PC-9 (cell line): ENCODE results near the gene RPA3. TPM values are rescaled to one million over a fixed set of nuclear protein-coding genes. Genes with fewer than 3 reads are reported as not detected.

ENCODE experiments used
- BruUV-seq: library from RNA; stranded (reverse); fragments of 400-500 nt; replicated peaks from 2 replicates; lab custom pipeline; 2021; lab: Mats Ljungman, UMichigan
- CTCF ChIA-PET: fragments of 300-600 bp; sonication (Branson Sonifier 250); formaldehyde crosslinking; loops from one replicate; lab custom pipeline; 2022; ENCODE audit warnings: antibody characterized with exemption; lab: Charles Lee
- POLR2A ChIA-PET: fragments of 300-600 bp; sonication (Branson Sonifier 250); formaldehyde crosslinking; loops from one replicate; lab custom pipeline; 2022; ENCODE audit warnings: antibody characterized with exemption; ENCODE audit not compliant: unreplicated experiment; lab: Charles Lee
- DNase-seq, 2 experiments: peaks; one replicate each; pipeline versions ENCODE4 v3.0.0 to v3.0.0-alpha.2; 2015 to 2022; ENCODE audit warnings: mixed read lengths in 1 of 2
- H2AFZ ChIP-seq: fragments of 200-600 bp; sonication (generic); 2 replicates; pipeline ENCODE4 v1.8.1; 2017; ENCODE audit warnings: antibody characterized with exemption
- H3F3A ChIP-seq: fragments of 200-600 bp; sonication (generic); 2 replicates; pipeline ENCODE4 v1.8.1; 2017; ENCODE audit warnings: antibody characterized with exemption, mild to moderate bottlenecking, low read depth; ENCODE audit not compliant: insufficient read depth
- H3K27ac ChIP-seq: fragments of 200-600 bp; sonication (generic); 2 replicates; pipeline ENCODE4 v1.6.1; 2016; ENCODE audit warnings: mixed run types
- H3K27me3 ChIP-seq: fragments of 200-600 bp; sonication (generic); 2 replicates; pipeline ENCODE4 v1.6.1; 2016; ENCODE audit warnings: low read depth, mixed run types; ENCODE audit not compliant: insufficient read depth
- H3K36me3 ChIP-seq: fragments of 200-600 bp; sonication (generic); 2 replicates; pipeline ENCODE4 v1.6.1; 2016; ENCODE audit warnings: low read depth, mixed run types
- H3K4me1 ChIP-seq: fragments of 200-600 bp; sonication (generic); replicated peaks from 2 replicates; pipeline ENCODE4 v1.6.1; 2016; ENCODE audit warnings: mixed run types; ENCODE audit not compliant: insufficient read depth
- H3K4me2 ChIP-seq: fragments of 200-600 bp; sonication (generic); 2 replicates; pipeline ENCODE4 v1.6.1; 2017; ENCODE audit warnings: mixed run types
- H3K4me3 ChIP-seq: fragments of 200-600 bp; sonication (generic); 2 replicates; pipeline ENCODE4 v1.6.1; 2016; ENCODE audit warnings: mixed run types
- H3K79me2 ChIP-seq: fragments of 200-600 bp; sonication (generic); 2 replicates; pipeline ENCODE4 v1.6.1; 2017; ENCODE audit warnings: low read depth, mixed run types
- H3K9me2 ChIP-seq: fragments of 200-600 bp; sonication (generic); 2 replicates; pipeline ENCODE4 v1.8.1; 2017; ENCODE audit warnings: mild to moderate bottlenecking; ENCODE audit not compliant: insufficient read depth
- H3K9me3 ChIP-seq: fragments of 200-600 bp; sonication (generic); 2 replicates; pipeline ENCODE4 v1.8.1; 2016; ENCODE audit warnings: low read depth; ENCODE audit not compliant: insufficient read depth
- H4K20me1 ChIP-seq: fragments of 200-600 bp; sonication (generic); 2 replicates; pipeline ENCODE4 v1.8.1; 2017; ENCODE audit not compliant: insufficient read depth
- CTCF ChIP-seq: fragments of 200-600 bp; sonication (generic); conservative IDR thresholded peaks from 2 replicates; pipeline ENCODE4 v1.6.1; 2017; ENCODE audit warnings: mixed run types, antibody characterized with exemption, mild to moderate bottlenecking, moderate library complexity
- EZH2 ChIP-seq: fragments of 200-600 bp; sonication (generic); IDR thresholded peaks from 2 replicates; pipeline ENCODE4 v1.8.0; 2017; ENCODE audit warnings: antibody characterized with exemption, low read depth
- intact Hi-C: fragments of 100-400 bp; cut with micrococcal nuclease; formaldehyde crosslinking; loops from one replicate; pipeline ENCODE4 v1.10.0; 2022; ENCODE audit not compliant: unreplicated experiment
- total RNA-seq: library from RNA; stranded (reverse); gene quantifications from 2 replicates; pipeline ENCODE4 v1.2.3, GENCODE V29; 2021

Gene RPA3
- total RNA-seq, 1 experiment from 2014 or later: 166 TPM

GRCh38 chr7:7699380-7699779, 19.0 kb downstream of the RPA3 start:
- CTCF ChIA-PET: no interaction called here
- Histone ChIP-seq H3K9me2 (no peaks in the 10 kb centered on the region), H3K4me2 (no peak overlapping the region)

GRCh38 chr7:7698930-7699329, 19.5 kb downstream of the RPA3 start:
- no peak overlapping the region for H3K27ac ChIP-seq

More at GRCh38 chr7:7699380-7699779, 19.0 kb downstream of the RPA3 start:
- 0 out of 2 replicates have a peak, but pooled peaks cover under 1% of the 10 kb centered on the region for H3F3A ChIP-seq
- H3K9me3 ChIP-seq: no peaks in the 10 kb centered on the region
- H3K79me2 ChIP-seq: no peaks in the 10 kb centered on the region
- POLR2A ChIA-PET: interaction anchor here (0.6 to 0.8 kb wide), 2 partner anchors 17 to 1332 kb away, joined by 7 to 8 read pairs; no protein-coding TSS in a partner anchor
- no peaks in the 10 kb centered on the region; the same call in 1 of the 2 replicates for H4K20me1 ChIP-seq
- peaks cover 12% of the 10 kb centered on the region for H3K4me1 ChIP-seq
- H3K36me3 ChIP-seq: no peaks in the 10 kb centered on the region
- no peak overlapping the region for H3K27ac ChIP-seq
- no peak for DNase-seq
- H3K4me3 ChIP-seq: no peak overlapping the region
- H3K27me3 ChIP-seq: no peaks in the 10 kb centered on the region
- TF ChIP-seq EZH2 (no peak), CTCF (no peak)
- intact Hi-C loops: no loop called here
- no TSS peak for BruUV-seq
- no peak overlapping the region for H2AFZ ChIP-seq

GRCh38 chr7:7696458-7697119, 21.8 kb downstream of the RPA3 start:
- intact Hi-C loops: no loop called here
- peak overlapping the region; percentile 15; the same call in 1 of the 2 replicates for H3K4me2 ChIP-seq
- ChIA-PET POLR2A (no interaction called here), CTCF (no interaction called here)
- no peak for DNase-seq
- H3K9me2 ChIP-seq: no peaks in the 10 kb centered on the region
- H3K27me3 ChIP-seq: no peaks in the 10 kb centered on the region
- H3K9me3 ChIP-seq: no peaks in the 10 kb centered on the region
- H3K4me1 ChIP-seq: peaks cover 26% of the 10 kb centered on the region
- 0 out of 2 replicates have a peak, but pooled peaks cover 9% of the 10 kb centered on the region for H3F3A ChIP-seq
- H3K27ac ChIP-seq: peak overlapping the region; percentile 10; the same call in 1 of the 2 replicates
- no peak overlapping the region for H3K4me3 ChIP-seq
- no peaks in the 10 kb centered on the region for H3K79me2 ChIP-seq
- no peak for TF ChIP-seq CTCF
- TF ChIP-seq EZH2: no peak
- H3K36me3 ChIP-seq: no peaks in the 10 kb centered on the region
- no TSS peak for BruUV-seq
- H4K20me1 ChIP-seq: no peaks in the 10 kb centered on the region
- no peak overlapping the region for H2AFZ ChIP-seq

More at GRCh38 chr7:7698930-7699329, 19.5 kb downstream of the RPA3 start:
- ChIA-PET POLR2A (interaction anchor here (0.8 to 0.9 kb wide), 2 partner anchors 18 to 1331 kb away, joined by 3 to 7 read pairs; no protein-coding TSS in a partner anchor), CTCF (no interaction called here)
- Histone ChIP-seq H3K9me3 (no peaks in the 10 kb centered on the region), H3K9me2 (no peaks in the 10 kb centered on the region), H3K27me3 (no peaks in the 10 kb centered on the region), H3F3A (0 out of 2 replicates have a peak, but pooled peaks cover 5% of the 10 kb centered on the region), H3K4me2 (no peak overlapping the region), H2AFZ (no peak overlapping the region), H3K79me2 (no peaks in the 10 kb centered on the region), H4K20me1 (no peaks in the 10 kb centered on the region; the same call in 1 of the 2 replicates), H3K36me3 (no peaks in the 10 kb centered on the region), H3K4me1 (peaks cover 17% of the 10 kb centered on the region), H3K4me3 (no peak overlapping the region)
- no TSS peak for BruUV-seq
- intact Hi-C loops: no loop called here
- DNase-seq: no peak
- no peak for TF ChIP-seq CTCF
- TF ChIP-seq EZH2: no peak
